ENCODE data around the gene LETMD1.
"Not testable (repeated sequence)": the region's sequence is repeated elsewhere in the genome, so short reads cannot be mapped to it uniquely, and the experiment has no call there.

Gene LETMD1

DNA sequence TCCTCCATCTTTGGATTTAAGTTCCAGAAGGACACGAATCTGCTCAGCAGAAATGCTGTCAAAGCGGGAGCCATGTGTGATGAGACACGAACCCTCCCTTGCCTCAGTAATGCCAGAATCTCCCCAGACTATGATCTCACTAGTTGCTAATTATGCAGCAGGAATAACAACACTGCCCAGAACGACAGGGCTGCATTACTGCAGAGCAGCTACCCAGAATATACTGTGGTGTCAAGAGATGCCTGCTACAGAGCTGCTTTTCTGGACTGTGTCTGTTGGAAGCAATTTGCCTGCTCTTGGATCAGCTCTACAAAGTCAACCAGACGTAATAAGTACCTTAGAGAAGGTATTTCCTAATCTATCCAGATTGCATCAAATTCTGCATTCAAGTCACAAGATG, 29.8 kb downstream of the LETMD1 start:
- no peak for DNase-seq (ENCODE audit: low read depth)

DNA sequence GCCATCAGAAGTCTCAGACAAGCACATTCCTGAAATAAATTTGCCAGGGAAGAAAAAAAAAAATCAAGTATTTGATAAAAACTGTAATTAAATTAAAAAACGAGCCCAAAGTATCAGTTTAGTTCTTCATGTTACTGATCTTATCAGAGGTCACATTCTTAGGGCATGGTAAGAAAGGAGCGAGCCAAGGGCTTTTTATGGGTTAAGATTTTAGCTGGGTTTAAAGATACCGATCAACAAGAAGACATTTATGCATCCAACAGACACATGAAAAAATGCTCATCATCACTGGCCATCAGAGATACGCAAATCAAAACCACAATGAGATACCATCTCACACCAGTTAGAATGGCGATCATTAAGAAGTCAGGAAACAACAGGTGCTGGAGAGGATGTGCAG, 30.2 kb downstream of the LETMD1 start:
- not testable (repeated sequence) for DNase-seq (ENCODE audit: low read depth)

DNA sequence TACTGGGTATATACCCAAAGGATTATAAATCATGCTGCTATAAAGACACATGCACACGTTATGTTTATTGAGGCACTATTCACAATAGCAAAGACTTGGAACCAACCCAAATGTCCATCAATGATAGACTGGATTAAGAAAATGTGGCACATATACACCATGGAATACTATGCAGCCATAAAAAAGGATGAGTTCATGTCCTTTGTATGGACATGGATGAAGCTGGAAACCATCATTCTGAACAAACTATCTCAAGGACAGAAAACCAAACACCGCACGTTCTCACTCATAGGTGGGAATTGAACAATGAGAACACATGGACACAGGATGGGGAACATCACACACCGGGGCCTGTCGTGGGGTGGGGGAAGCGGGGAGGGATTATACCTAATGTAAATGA, 30.7 kb downstream of the LETMD1 start:
- DNase-seq (ENCODE audit: low read depth) = not testable (repeated sequence)

DNA sequence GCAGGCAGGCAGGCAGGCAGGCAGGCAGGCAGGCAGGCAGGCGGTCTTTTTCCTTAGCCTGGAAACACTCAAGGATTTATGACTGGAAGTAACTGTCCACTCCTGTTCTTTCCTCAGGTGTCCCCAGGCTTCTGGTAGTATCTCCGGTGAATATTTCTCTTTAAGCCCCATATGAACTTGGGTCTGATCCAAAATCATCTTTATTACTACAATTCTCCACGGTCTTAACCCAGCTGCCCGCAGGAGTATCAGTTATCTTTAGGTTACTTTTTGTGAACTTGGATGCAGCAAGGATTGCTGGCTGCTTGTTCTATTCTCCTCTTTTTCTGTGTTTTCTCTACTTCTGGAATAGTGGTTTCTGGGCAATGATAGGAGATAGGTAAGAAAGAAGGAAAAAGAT, 32.0 kb downstream of the LETMD1 start:
- no peak for DNase-seq (ENCODE audit: low read depth)

DNA sequence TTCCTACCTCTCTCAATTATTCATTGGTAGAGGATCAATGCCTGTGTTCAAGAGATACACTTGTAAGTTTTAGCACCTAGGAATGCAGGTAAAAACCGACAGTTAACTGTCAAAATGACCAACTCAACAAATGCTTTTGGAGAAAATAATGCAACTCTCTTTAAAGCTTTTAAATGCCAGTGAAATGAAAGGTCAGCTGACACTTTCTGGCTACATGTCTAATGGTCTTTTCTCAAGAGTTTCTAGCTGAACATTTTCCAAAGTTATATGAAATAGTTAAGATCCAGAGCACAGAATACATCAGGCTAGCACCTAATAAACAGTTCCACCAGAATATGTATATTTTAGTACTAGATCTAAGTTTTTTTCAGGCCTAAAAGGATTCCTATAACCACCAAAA, 33.3 kb downstream of the LETMD1 start:
- DNase-seq (ENCODE audit: low read depth) = no peak

DNA sequence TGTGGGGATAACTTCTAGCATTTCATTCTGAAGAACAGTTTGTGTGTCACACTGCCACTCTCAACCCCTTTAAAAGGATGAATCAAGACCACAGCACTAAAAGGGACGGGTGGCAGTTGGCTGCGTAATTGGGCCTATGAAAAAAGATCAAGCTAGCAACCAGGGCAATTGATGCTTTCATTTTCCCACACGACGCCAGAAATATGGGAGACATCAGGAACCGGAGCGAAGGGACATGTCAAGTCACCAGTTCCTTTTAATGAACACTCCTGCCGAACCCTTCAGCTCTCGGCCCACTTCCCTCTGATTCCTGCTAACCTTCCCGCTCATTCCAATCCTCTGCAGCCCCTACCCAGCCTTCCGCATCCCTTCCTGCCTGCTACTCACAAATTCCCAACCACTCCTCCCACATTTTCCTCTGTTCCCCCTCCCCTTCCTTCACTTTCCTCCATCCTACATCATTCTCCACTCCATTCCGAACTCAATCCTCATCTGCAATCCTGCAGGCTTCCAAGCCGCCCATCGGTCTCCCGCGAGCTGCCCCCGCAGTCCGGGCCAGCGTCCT, 34.5 kb downstream of the LETMD1 start:
- no peak for DNase-seq (ENCODE audit: low read depth)

DNA sequence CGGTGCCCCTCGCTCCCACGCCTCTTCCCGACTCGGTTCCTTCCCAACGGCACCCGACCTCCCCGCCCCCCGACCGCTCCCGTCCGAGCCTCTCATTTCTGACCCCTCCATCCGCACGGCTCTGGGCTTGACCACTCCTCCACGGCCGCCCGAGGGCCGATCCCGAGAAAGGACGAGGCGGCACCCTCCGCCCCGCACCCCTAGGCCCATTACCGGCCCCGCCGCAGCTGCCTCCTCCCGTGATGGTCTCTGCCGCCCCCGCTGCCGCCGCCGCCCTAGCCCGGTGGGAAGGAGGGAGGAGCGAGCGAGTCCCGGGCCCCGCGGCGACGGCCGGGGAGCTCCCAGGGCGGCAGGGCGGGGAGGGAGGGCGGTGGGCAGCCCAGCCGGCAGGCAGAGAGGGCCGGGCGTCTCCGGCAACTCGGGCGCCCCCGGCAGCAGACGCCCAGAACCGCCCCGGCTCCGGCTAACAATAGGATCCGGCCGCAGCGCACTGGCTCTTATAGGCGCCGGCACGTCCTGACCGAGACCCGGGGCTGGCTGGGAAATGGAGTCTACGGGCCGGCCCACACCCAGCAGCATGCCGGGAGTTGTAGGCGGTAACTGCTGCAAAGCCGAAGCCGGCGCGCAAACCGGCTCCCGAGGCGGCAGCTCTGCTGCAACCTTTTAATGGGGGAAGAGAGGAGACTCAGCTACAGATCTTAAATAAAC, 35.2 kb downstream of the LETMD1 start, which contains the start of gene CSRNP2:
Gene CSRNP2, minus strand, starts transcription at position 471 of the 708 bp plus-strand sequence. CDS start 7,035 bp downstream, outside the sequence.
- DNase-seq (ENCODE audit: low read depth) = peak; percentile 68

DNA sequence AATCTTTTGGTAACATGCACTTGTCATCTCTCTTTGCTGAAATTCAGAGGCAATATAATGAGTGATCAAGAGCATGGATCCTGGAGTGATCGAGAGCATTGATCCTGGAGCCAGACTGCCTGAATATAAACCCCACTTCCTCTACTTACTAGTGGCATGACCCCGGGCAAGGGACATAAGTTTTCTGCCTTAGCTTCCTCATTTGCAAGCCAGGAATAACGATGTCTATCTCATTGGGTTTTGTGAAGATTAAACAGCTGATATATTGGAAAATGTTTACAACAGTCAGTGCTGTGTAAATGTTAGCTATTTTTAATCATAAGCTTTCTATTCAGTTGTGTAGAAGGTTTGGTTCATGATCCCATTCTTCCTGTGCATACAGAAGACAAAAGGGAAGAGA, 37.6 kb downstream of the LETMD1 start:
- DNase-seq (ENCODE audit: low read depth) = no peak

DNA sequence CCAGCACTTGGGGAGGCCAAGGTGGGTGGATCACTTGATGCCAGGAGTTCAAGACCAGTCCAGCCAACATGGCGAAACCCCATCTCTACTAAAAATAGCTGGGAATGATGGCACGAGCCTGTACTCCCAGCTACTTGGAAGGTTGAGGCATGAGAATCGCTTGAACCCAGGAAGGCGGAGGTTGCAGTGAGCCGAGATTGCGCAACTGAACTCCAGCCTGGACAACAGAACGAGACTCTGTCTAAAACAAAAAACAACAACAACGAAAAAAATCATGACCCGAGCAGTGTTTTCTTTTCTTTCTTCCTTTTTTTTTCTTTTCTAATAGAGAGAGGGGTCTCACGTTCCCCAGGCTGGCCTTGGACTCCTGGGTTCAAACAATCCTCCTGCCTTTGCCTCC, 38.8 kb downstream of the LETMD1 start:
- DNase-seq (ENCODE audit: low read depth) = no peak

DNA sequence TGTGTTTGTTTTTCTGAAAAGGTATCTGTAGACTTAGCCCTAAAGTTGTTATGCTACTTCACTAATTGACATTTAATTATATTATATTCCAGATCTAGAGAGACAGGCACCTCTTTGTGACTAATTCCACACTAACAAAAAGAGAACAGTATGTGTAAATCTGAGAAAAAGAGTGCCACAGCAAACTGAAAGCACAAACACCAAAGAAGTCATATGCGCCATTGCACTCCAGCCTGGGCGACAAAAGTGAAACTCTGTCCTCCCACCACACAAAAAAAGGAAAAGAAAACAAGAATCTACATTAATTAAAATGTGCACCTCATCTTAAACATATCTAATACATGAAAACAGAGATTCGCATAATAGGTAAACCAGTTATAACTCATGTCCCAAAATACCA, 39.7 kb downstream of the LETMD1 start:
- DNase-seq (ENCODE audit: low read depth) = no peak

DNA sequence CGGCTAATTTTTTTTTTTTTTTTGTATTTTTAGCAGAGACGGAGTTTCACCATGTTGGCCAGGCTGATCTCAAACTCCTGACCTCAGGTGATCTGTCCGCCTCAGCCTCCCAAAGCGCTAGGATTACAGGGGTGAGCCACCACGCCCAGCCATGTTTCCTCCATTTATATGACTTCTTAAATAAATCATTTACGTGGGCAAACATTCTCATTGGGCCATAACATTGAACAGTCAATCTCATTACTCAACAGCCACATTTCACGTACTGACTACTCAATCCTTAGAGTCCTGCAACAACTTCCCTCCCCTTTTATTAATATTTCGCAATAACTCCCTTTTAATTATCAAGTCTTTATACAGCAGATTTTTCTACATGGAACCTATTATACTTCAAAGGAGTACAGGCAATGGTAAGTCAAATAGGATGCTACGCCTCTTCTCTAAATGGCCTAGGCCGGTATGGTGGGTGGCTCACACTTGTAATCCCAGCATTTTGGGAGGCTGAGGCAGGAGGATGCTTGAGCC, 42.6 kb downstream of the LETMD1 start:
- DNase-seq (ENCODE audit: low read depth) = no peak

DNA sequence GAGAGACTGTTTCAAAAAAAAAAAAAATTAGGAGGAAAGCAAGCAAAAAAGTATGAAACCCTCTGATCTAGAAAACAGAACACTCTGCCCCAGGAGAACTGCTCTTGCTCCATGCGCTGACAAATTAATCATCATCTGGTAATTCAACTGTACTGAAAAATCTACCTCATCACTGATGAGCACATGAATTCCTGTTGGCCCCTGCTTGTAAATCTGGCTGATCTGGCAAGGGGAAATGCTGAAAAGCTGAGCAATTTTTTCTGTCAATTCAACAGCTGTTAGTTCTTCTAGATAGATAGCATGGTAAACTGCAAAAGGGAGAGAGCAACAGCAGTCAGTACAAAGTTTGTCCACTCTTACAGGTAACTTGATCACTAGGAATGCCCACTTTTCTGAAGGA, 50.5 kb downstream of the LETMD1 start:
- DNase-seq (ENCODE audit: low read depth) = no peak

DNA sequence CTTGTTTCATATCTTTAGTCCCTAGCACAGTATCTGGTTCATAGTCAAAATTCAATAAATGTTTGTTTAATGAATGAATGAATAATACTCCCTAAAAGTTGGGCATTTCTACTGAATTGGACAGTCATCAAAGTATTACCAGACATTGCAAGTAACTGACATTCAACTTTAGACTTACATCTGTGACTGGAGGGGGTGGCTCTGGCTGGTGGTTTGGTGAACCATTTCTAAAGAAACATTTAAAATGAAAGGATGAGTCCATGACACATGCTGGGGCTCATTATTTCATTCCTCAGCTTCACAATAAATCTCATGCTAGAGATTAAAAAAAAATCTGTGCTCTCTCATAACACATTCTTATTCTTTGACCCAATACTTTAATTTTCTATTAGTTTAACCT, 55.9 kb downstream of the LETMD1 start:
- no peak for DNase-seq (ENCODE audit: low read depth)

DNA sequence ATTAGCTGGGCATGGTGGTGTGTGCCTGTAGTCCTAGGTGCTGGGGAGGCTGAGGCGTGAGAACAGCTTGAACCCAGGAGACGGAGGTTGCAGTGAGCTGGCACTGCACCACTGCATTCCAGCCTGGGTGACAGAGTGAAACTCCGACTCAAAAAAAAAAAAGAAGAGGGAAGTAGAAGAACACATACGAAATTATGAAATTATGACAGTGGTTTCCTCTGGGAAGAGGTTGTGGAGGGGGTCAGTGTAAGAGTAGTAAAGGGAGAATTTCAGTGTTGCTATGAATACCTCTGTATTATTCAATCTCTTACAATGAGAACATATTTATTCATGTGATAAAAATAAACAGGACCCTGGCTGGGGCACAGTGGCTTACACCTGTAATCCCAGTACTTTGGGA, 60.0 kb downstream of the LETMD1 start:
- no peak for DNase-seq (ENCODE audit: low read depth)
